ENCODE measurements around the gene CCDC146. TPM values are rescaled to one million over a fixed set of nuclear protein-coding genes. Genes with fewer than 3 reads are reported as not detected.
"Not testable (repeated sequence)": the region's sequence is repeated elsewhere in the genome, so short reads cannot be mapped to it uniquely, and the experiment has no call there.

The CCDC146 gene
- total RNA-seq, 1 donor from 2014 or later, result 6.1 TPM

DNA sequence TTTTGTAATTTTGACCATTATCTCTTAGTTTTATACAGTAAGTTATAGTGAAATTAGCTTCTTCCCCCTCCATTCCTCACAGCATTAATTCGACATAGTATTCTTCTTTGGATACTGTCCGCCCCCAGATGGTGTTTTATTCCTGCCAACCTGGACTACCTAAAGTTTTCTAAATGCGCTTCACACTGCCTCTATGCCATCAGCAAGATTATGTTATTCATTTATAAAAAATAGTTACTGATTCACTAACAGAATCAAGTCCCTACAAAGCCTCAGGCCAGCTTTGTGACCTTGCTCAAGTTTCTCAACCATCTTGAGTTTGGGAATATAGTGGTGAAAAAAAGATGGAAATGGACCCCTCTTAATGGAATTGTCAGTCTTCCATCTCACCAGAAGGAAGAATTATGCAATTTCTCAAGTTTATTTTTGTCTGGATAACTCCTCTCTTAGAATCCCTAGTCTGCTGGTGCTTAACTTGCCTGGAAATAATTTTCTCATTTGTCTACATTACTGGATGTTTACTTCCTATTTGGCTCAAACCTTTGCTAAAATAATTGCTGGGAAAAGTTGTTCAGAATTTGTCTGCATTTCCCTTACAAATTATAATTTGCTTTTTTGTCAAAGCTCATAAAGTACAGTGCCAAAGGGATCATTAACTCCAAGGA is 93.9 kb downstream of the CCDC146 start:
- H3K27me3 Mint-ChIP-seq (ENCODE audit: insufficient read depth, low read depth), result peaks cover 3% of the 10 kb centered on the region
- no peaks in the 10 kb centered on the region for H3K79me2 ChIP-seq (ENCODE audit: low read depth)
- H3K4me3 ChIP-seq, result no peak overlapping the region
- no peak overlapping the region for H3K4me3 Mint-ChIP-seq
- H3K27ac Mint-ChIP-seq, result no peak overlapping the region
- H3K9ac ChIP-seq, result no peak overlapping the region
- H3K9me3 Mint-ChIP-seq, result peaks cover 6% of the 10 kb centered on the region
- H3K27me3 ChIP-seq, result no peaks in the 10 kb centered on the region
- H3F3A ChIP-seq (ENCODE audit: low read depth), result no peaks in the 10 kb centered on the region
- H3K36me3 ChIP-seq, result no peaks in the 10 kb centered on the region
- H3K4me1 ChIP-seq, result no peaks in the 10 kb centered on the region
- no peaks in the 10 kb centered on the region for H3K4me1 Mint-ChIP-seq
- no peak overlapping the region for H3K27ac ChIP-seq
- H3K9me3 ChIP-seq (ENCODE audit: low read depth), result no peaks in the 10 kb centered on the region
- H2AFZ ChIP-seq (replicated peaks), result no peak overlapping the region
- TF ChIP-seq EZH2phosphoT487 (IDR thresholded peaks at IDR 0.05) (no peak), EZH2 (IDR thresholded peaks at IDR 0.05) (no peak)
- TF ChIP-seq, protein P1, sequence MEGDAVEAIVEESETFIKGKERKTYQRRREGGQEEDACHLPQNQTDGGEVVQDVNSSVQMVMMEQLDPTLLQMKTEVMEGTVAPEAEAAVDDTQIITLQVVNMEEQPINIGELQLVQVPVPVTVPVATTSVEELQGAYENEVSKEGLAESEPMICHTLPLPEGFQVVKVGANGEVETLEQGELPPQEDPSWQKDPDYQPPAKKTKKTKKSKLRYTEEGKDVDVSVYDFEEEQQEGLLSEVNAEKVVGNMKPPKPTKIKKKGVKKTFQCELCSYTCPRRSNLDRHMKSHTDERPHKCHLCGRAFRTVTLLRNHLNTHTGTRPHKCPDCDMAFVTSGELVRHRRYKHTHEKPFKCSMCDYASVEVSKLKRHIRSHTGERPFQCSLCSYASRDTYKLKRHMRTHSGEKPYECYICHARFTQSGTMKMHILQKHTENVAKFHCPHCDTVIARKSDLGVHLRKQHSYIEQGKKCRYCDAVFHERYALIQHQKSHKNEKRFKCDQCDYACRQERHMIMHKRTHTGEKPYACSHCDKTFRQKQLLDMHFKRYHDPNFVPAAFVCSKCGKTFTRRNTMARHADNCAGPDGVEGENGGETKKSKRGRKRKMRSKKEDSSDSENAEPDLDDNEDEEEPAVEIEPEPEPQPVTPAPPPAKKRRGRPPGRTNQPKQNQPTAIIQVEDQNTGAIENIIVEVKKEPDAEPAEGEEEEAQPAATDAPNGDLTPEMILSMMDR (IDR thresholded peaks at IDR 0.05), result no peak
- no peak for DNase-seq (ENCODE audit: low spot score)
- H3K4me2 ChIP-seq, result no peak overlapping the region
- peaks cover 6% of the 10 kb centered on the region for H3K36me3 Mint-ChIP-seq
- no peaks in the 10 kb centered on the region for H4K20me1 ChIP-seq (ENCODE audit: low read depth)

DNA sequence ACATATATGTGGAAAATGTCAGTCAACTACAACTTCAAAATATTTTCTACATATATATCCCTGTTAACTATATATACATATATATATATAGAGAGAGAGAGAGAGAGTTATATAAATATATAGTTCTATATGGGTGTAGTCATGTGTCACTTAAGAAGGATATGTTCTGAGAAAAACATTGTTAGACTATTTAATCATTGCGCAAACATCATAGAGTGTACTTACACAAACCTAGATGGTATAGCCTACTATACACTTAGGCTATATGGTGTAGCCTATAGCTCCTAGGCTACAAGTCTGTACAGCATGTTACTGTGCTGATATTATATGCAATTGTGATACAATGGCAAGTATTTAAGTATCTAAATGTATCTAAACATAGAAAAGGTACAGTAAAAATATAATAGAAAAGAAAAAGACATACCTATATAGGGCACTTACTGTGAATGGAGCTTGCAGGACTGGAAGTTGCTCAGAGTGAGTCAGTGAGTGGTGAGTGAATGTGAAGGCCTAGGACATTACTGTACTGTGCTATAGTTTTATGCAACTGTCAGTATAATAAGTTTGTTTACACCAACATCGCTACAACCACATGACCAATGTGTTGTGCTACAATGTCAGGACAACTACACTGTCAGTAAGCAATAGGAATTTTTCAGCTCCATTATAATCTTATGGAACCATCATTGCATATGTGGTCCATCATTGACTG is 95.2 kb downstream of the CCDC146 start:
- TF ChIP-seq, protein P1 (IDR thresholded peaks at IDR 0.05), result no peak
- TF ChIP-seq EZH2phosphoT487 (IDR thresholded peaks at IDR 0.05) (no peak), EZH2 (IDR thresholded peaks at IDR 0.05) (no peak)
- H4K20me1 ChIP-seq (ENCODE audit: low read depth), result no peaks in the 10 kb centered on the region
- H2AFZ ChIP-seq (replicated peaks), result no peak overlapping the region
- no peak overlapping the region for H3K4me2 ChIP-seq
- no peak overlapping the region for H3K4me3 ChIP-seq
- H3K4me3 Mint-ChIP-seq, result no peak overlapping the region
- H3F3A ChIP-seq (ENCODE audit: low read depth), result no peaks in the 10 kb centered on the region
- H3K27me3 Mint-ChIP-seq (ENCODE audit: insufficient read depth, low read depth), result peaks cover 5% of the 10 kb centered on the region
- no peak overlapping the region for H3K27ac ChIP-seq
- H3K36me3 ChIP-seq, result no peaks in the 10 kb centered on the region
- DNase-seq (ENCODE audit: low spot score), result no peak
- H3K4me1 ChIP-seq, result no peaks in the 10 kb centered on the region
- peaks cover 6% of the 10 kb centered on the region for H3K9me3 Mint-ChIP-seq
- no peak overlapping the region for H3K9ac ChIP-seq
- no peaks in the 10 kb centered on the region for H3K79me2 ChIP-seq (ENCODE audit: low read depth)
- peaks cover 6% of the 10 kb centered on the region for H3K36me3 Mint-ChIP-seq
- H3K27me3 ChIP-seq, result no peaks in the 10 kb centered on the region
- H3K4me1 Mint-ChIP-seq, result no peaks in the 10 kb centered on the region
- H3K27ac Mint-ChIP-seq, result no peak overlapping the region
- H3K9me3 ChIP-seq (ENCODE audit: low read depth), result no peaks in the 10 kb centered on the region

DNA sequence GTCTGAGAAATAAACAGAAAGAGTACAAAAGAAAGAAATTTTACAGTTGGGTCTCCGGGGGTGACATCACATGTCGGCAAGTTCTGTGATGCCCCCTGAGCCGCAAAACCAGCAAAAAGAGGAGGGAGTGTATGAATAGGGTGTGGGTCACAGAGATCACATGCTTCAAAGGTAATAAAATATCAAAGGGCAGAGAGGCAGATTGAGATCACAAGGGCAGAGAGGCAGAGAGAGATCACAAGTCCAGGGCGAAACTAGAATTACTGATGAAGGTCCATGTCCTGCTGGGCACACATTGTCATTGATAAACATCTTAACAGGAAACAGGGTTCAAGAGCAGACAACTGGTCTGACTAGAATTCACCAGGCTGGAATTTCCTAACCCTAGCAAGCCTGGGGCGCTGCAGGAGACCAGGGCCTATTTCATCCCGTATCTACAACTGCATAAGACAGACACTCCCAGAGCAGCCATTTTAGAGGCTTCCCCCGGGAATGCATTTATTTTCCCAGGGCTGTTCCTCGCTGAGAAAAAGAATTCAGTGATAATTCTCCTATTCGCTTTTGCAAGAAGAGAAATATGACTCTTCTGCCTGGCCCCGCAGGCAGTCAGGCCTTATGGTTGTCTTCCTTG is 97.4 kb downstream of the CCDC146 start:
- H3K27me3 Mint-ChIP-seq (ENCODE audit: insufficient read depth, low read depth); H3K4me1 ChIP-seq; H3K79me2 ChIP-seq (ENCODE audit: low read depth); H3F3A ChIP-seq (ENCODE audit: low read depth); H3K9me3 Mint-ChIP-seq; H3K27me3 ChIP-seq; DNase-seq (ENCODE audit: low spot score); H3K4me2 ChIP-seq; H2AFZ ChIP-seq (replicated peaks); H3K9ac ChIP-seq; H3K4me1 Mint-ChIP-seq; H3K36me3 Mint-ChIP-seq; H3K4me3 ChIP-seq; H3K4me3 Mint-ChIP-seq; H3K9me3 ChIP-seq (ENCODE audit: low read depth); H4K20me1 ChIP-seq (ENCODE audit: low read depth); H3K36me3 ChIP-seq; H3K27ac ChIP-seq; H3K27ac Mint-ChIP-seq: not testable (repeated sequence)

DNA sequence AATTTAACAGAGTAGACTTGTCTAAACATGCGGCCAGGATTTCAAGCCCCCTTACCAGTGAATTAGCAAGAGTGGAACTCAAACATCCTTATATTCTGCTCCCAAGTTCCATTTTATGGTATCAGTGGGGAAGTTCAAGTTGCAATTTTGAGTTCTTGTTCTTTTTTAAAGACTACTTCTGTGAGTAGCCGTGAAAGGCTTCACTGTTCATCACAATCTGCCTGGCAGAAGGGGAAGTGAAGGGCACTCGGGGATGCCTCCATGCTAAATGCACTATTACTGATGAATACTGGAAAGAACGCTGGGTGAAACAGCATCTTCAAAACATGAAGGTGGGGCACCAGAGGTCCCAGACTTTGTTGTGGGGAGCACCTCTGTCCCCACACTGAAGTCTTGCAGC is 99.7 kb downstream of the CCDC146 start:
- H3K27ac Mint-ChIP-seq, result no peak overlapping the region
- H3K4me2 ChIP-seq, result no peak overlapping the region
- H3K9me3 Mint-ChIP-seq, result peaks cover 6% of the 10 kb centered on the region
- no peaks in the 10 kb centered on the region for H3K79me2 ChIP-seq (ENCODE audit: low read depth)
- no peak overlapping the region for H2AFZ ChIP-seq (replicated peaks)
- no peak overlapping the region for H3K4me3 Mint-ChIP-seq
- no peak overlapping the region for H3K9ac ChIP-seq
- H3K27me3 ChIP-seq, result no peaks in the 10 kb centered on the region
- H3K4me1 ChIP-seq, result no peaks in the 10 kb centered on the region
- no peaks in the 10 kb centered on the region for H3F3A ChIP-seq (ENCODE audit: low read depth)
- no peak for DNase-seq (ENCODE audit: low spot score)
- H3K36me3 ChIP-seq, result no peaks in the 10 kb centered on the region
- no peak overlapping the region for H3K27ac ChIP-seq
- no peaks in the 10 kb centered on the region for H3K9me3 ChIP-seq (ENCODE audit: low read depth)
- H3K4me1 Mint-ChIP-seq, result peaks cover 3% of the 10 kb centered on the region
- no peak overlapping the region for H3K4me3 ChIP-seq
- peaks cover 6% of the 10 kb centered on the region for H3K36me3 Mint-ChIP-seq
- H3K27me3 Mint-ChIP-seq (ENCODE audit: insufficient read depth, low read depth), result peaks cover 7% of the 10 kb centered on the region
- no peak for TF ChIP-seq EZH2 (IDR thresholded peaks at IDR 0.05)
- TF ChIP-seq, protein P1 (IDR thresholded peaks at IDR 0.05), result no peak
- TF ChIP-seq EZH2phosphoT487 (IDR thresholded peaks at IDR 0.05), result no peak
- no peaks in the 10 kb centered on the region for H4K20me1 ChIP-seq (ENCODE audit: low read depth)
